Measurements from ENCODE around the gene ACADM.

DNA sequence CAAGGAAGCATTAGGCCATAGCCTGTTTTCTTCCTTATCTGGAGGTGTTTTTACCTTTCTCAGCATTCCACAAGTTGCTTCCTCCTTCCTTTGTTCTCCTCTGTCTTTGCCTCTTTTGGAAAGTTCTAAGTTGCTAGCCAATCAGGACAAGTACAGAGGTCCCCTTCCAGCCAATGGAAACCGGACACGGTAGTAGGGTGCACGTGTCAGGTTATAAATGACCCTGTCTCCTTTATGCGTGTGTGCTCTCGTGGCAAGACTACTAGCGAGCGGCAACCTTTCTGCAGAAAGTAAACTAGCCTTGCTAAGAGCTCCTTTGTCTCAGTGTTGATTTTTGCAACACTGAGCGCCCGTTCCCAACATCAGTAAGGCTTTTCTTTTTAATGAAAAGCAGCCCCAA is 1.5 kb upstream of the ACADM start:
- TF ChIP-seq, protein P1, sequence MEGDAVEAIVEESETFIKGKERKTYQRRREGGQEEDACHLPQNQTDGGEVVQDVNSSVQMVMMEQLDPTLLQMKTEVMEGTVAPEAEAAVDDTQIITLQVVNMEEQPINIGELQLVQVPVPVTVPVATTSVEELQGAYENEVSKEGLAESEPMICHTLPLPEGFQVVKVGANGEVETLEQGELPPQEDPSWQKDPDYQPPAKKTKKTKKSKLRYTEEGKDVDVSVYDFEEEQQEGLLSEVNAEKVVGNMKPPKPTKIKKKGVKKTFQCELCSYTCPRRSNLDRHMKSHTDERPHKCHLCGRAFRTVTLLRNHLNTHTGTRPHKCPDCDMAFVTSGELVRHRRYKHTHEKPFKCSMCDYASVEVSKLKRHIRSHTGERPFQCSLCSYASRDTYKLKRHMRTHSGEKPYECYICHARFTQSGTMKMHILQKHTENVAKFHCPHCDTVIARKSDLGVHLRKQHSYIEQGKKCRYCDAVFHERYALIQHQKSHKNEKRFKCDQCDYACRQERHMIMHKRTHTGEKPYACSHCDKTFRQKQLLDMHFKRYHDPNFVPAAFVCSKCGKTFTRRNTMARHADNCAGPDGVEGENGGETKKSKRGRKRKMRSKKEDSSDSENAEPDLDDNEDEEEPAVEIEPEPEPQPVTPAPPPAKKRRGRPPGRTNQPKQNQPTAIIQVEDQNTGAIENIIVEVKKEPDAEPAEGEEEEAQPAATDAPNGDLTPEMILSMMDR (IDR thresholded peaks at IDR 0.05) = no peak
- TF ChIP-seq EZH2phosphoT487 (IDR thresholded peaks at IDR 0.05) (no peak), EZH2 (IDR thresholded peaks at IDR 0.05) (no peak)

All from neural progenitor cell (in vitro differentiated cells).